Skeletal muscle satellite cell (primary cell): ENCODE measurements around the gene ZNF532.

ENCODE experiments used
- H3K27me3 ChIP-seq: 2 replicates; pipeline ENCODE4 v1.7.0; 2013; ENCODE audit warnings: low read length; ENCODE audit not compliant: control insufficient read depth, insufficient read depth
- H3K36me3 ChIP-seq: 2 replicates; pipeline ENCODE4 v1.7.0; 2013; ENCODE audit warnings: mild to moderate bottlenecking, control low read depth, low read length; ENCODE audit not compliant: insufficient read depth
- H3K4me1 ChIP-seq: 2 replicates; pipeline ENCODE4 v1.7.0; 2013; ENCODE audit warnings: low read length; ENCODE audit not compliant: control insufficient read depth, insufficient read depth
- H3K4me2 ChIP-seq: 2 replicates; pipeline ENCODE4 v1.7.0; 2013; ENCODE audit warnings: mild to moderate bottlenecking, low read length
- H3K4me3 ChIP-seq: 2 replicates; pipeline ENCODE4 v1.7.0; 2013; ENCODE audit warnings: low read length
- H3K9ac ChIP-seq: 2 replicates; pipeline ENCODE4 v1.7.0; 2013; ENCODE audit warnings: mild to moderate bottlenecking, low read depth, low read length, moderate library complexity
- H3K9me3 ChIP-seq: replicated peaks from 2 replicates; pipeline ENCODE4 v1.7.0; 2013; ENCODE audit warnings: mild to moderate bottlenecking, control low read depth, low read length

ZNF532 gene

GRCh38 chr18:58881477-58881876 lies 16.8 kb downstream of the ZNF532 start:
- Histone ChIP-seq H3K9ac (no peak overlapping the region), H3K4me1 (no peaks in the 10 kb centered on the region), H3K36me3 (peaks cover 6% of the 10 kb centered on the region), H3K4me2 (no peak overlapping the region), H3K9me3 (no peaks in the 10 kb centered on the region), H3K27me3 (no peaks in the 10 kb centered on the region), H3K4me3 (no peak overlapping the region)

- Histone ChIP-seq H3K4me1 (no peaks in the 10 kb centered on the region), H3K4me3 (no peak overlapping the region), H3K27me3 (no peaks in the 10 kb centered on the region), H3K9ac (no peak overlapping the region), H3K9me3 (no peaks in the 10 kb centered on the region), H3K36me3 (peaks cover 5% of the 10 kb centered on the region), H3K4me2 (no peak overlapping the region)
These were observed 17.4 kb downstream of the ZNF532 start for GRCh38 chr18:58882044-58882443.

DNA sequence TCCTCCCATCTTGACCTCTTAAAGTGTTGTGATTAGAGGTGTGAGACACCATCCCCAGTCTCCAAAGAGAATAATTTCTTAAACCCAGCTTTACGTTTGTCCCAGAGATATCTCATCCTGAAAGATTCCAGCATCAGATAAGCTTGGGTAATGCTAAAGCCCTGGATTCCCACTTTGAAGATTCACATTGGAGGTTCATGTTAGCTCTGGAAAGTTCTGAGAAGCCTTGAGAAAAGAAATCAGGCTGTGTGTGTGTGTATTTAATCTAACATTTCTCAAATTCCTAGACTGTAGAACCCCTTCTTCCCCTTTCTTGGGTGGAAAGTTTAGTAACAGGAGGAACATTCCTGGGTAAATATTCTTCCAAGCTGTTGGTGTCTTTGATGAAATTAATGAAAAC lies 18.0 kb downstream of the ZNF532 start:
- Histone ChIP-seq H3K4me3 (no peak overlapping the region), H3K9me3 (no peaks in the 10 kb centered on the region), H3K36me3 (no peaks in the 10 kb centered on the region), H3K9ac (no peak overlapping the region), H3K4me1 (no peaks in the 10 kb centered on the region), H3K27me3 (no peaks in the 10 kb centered on the region), H3K4me2 (no peak overlapping the region)

GRCh38 chr18:58884680-58885079 lies 20.0 kb downstream of the ZNF532 start:
- H3K4me3 ChIP-seq: no peak overlapping the region
- no peak overlapping the region for H3K9ac ChIP-seq
- H3K4me1 ChIP-seq: no peaks in the 10 kb centered on the region
- no peaks in the 10 kb centered on the region for H3K27me3 ChIP-seq
- H3K4me2 ChIP-seq: no peak overlapping the region
- H3K9me3 ChIP-seq: no peaks in the 10 kb centered on the region
- no peaks in the 10 kb centered on the region for H3K36me3 ChIP-seq

DNA sequence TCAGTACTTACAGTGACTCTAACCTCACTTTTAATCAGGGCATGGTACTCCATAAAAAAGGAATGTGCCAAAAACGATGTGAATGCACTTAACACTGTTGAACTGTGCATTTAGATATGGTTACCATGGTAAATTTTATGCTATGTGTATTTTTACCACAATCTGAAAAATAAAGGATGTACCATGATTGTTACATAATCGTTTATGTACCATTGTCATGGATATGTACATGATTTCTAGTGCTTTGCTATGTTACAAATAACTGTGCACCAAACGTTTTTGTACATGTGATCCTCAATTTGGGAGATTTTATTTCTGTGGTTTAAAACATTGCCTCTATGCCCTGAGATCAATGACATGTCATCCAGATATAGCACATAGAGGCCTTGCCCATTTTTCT lies 21.8 kb downstream of the ZNF532 start:
- H3K4me3 ChIP-seq: no peak overlapping the region
- H3K36me3 ChIP-seq: no peaks in the 10 kb centered on the region
- no peak overlapping the region for H3K9ac ChIP-seq
- no peak overlapping the region for H3K4me2 ChIP-seq
- H3K9me3 ChIP-seq: no peaks in the 10 kb centered on the region
- no peaks in the 10 kb centered on the region for H3K4me1 ChIP-seq
- no peaks in the 10 kb centered on the region for H3K27me3 ChIP-seq

DNA sequence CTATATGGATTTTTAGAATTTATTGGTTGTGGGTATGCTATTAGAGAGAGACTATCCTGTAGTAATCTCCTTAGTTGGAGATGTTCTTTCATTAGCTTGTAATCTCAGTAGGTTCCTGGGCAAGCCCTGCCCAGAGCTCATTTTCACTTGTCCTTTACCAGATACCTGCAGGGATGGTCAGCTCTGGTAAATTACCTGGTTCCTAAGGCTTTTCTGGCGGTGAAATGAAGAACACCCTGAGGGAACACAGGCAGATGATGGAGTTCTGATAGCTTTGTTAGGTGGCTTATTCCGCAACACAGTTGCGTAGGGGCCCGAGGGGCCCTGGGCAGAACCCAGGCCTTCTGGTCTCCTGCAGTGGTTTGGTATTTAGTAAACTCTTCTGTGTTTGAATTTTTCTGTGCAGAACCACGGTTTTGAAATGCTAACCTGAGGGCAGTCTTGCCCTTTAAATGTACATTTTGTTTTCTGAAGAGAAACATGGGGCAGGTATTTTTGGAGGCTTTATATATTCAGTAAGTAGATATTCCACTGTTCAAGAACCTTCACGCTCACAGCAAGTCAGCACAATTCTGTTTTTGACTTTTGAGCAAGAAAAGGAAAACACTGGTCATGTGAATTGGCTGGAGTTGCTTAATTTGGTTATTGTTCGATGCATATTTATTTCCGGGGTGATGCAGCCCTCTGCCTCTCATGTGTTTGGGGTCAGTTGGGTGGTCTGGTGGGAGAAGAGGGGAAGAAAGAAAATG lies 22.4 kb downstream of the ZNF532 start:
- Histone ChIP-seq H3K9me3 (no peaks in the 10 kb centered on the region), H3K4me2 (no peak overlapping the region), H3K9ac (no peak overlapping the region), H3K27me3 (no peaks in the 10 kb centered on the region), H3K4me3 (no peak overlapping the region), H3K36me3 (no peaks in the 10 kb centered on the region), H3K4me1 (no peaks in the 10 kb centered on the region)

DNA sequence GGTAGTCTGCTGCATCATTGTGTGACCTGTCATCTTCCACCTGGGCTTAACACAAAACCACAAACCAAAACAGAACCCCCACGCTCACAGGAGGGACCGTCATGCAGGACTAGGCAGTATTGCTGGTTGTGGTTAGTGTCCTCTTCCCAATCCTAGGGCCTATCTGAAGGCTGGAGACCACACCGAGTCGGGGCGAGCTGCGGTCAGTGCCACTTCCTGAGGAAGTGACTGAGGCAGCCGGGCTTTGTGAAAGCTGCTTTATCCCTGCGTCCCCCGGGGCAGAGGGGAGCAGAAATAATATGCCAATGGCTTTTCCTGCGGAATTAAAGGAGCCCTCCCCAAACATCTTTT lies 22.9 kb downstream of the ZNF532 start:
- Histone ChIP-seq H3K4me1 (no peaks in the 10 kb centered on the region), H3K9me3 (no peaks in the 10 kb centered on the region), H3K9ac (no peak overlapping the region), H3K27me3 (no peaks in the 10 kb centered on the region), H3K36me3 (no peaks in the 10 kb centered on the region), H3K4me3 (no peak overlapping the region), H3K4me2 (no peak overlapping the region)

DNA sequence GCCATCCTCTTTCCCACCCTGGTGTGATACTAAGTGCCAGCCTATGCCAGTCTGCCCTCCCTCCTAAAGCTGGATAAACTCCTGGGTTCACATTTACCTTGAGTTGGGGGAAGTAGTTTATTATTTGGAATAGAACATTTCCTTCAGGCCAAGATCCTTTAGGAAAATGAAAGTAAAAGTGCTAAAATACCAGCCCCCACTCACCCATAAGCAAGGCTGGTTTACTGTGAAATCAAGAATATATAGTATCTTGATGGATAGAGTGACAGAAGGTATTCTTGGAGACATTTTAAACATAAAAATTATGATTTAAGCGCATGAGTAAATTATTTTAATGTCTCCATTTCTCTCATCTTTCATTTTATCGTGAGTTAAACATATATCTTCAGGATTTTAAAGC lies 27.1 kb downstream of the ZNF532 start:
- Histone ChIP-seq H3K36me3 (no peaks in the 10 kb centered on the region), H3K9ac (no peak overlapping the region), H3K9me3 (no peaks in the 10 kb centered on the region), H3K4me1 (peaks cover 5% of the 10 kb centered on the region), H3K4me2 (no peak overlapping the region), H3K4me3 (no peak overlapping the region), H3K27me3 (no peaks in the 10 kb centered on the region)

DNA sequence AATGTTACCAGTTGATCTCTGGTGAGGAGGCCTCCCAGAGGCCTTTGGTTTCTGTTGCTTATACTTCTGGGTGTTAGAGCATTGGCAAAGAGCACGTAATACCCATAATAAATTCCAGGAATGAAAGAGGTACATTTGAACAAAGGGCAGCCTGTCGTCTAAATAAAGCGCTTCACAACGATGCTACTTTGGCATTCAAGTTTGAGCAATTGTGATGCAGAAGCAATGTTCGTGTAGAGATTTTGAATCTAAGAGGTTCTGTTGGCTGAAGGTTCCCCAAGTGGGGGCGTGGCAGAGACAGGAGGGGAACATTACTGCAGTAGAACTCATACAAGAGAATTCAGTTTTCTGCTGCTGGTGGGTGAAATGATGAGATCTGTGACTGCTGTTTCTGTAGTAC lies 27.8 kb downstream of the ZNF532 start:
- Histone ChIP-seq H3K9ac (no peak overlapping the region), H3K27me3 (no peaks in the 10 kb centered on the region), H3K4me3 (no peak overlapping the region), H3K9me3 (no peaks in the 10 kb centered on the region), H3K4me1 (peaks cover 5% of the 10 kb centered on the region), H3K36me3 (no peaks in the 10 kb centered on the region), H3K4me2 (no peak overlapping the region)

DNA sequence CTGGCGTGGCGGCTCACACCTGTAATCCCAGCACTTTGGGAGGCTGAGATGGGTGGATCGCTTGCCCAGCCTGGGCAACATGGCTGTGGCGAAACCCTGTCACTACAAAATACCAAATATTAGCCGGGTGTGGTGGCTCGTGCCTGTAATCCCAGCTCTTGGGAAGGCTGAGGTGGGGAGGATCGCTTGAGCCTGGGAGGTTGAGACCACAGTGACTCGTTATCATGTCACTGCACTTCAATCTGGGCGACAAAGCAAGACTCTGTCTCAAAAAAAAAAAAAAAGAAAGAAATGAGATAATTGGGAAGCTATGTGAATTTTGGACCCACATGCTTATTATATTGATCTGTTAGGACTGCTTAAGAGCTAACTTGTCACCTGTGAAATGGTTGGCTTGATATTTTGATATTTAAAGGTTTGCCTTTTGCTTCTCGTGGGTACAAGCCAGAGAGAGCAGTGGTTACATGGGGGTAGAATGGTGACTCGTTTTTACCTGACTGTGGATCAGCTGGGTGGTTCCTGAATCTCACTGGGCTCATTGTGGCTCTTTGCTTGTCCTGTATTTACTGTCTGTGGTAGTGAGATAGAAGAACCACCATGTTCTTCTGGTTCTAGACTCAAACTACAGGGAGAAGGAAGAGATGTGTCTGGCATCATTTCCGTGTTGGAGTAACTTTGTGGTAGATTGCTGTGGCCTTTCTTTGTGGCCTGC lies 28.9 kb downstream of the ZNF532 start:
- H3K27me3 ChIP-seq: no peaks in the 10 kb centered on the region
- H3K4me1 ChIP-seq: peaks cover 5% of the 10 kb centered on the region
- H3K4me3 ChIP-seq: no peak overlapping the region
- H3K9me3 ChIP-seq: no peaks in the 10 kb centered on the region
- no peak overlapping the region for H3K4me2 ChIP-seq
- no peaks in the 10 kb centered on the region for H3K36me3 ChIP-seq
- no peak overlapping the region for H3K9ac ChIP-seq

- H3K36me3 ChIP-seq: no peaks in the 10 kb centered on the region
- H3K9me3 ChIP-seq: no peaks in the 10 kb centered on the region
- no peak overlapping the region for H3K4me3 ChIP-seq
- H3K4me1 ChIP-seq: peaks cover 5% of the 10 kb centered on the region
- H3K4me2 ChIP-seq: no peak overlapping the region
- no peak overlapping the region for H3K9ac ChIP-seq
- H3K27me3 ChIP-seq: no peaks in the 10 kb centered on the region
These were observed 30.3 kb downstream of the ZNF532 start for GRCh38 chr18:58894930-58895329.

- H3K36me3 ChIP-seq: peaks cover 2% of the 10 kb centered on the region
These were observed 30.7 kb downstream of the ZNF532 start for GRCh38 chr18:58895385-58895784.

More at GRCh38 chr18:58895385-58895784, 30.7 kb downstream of the ZNF532 start:
- H3K9me3 ChIP-seq: no peaks in the 10 kb centered on the region
- H3K9ac ChIP-seq: no peak overlapping the region
- H3K4me3 ChIP-seq: no peak overlapping the region
- H3K27me3 ChIP-seq: no peaks in the 10 kb centered on the region
- H3K4me2 ChIP-seq: no peak overlapping the region
- peaks cover 5% of the 10 kb centered on the region for H3K4me1 ChIP-seq
